Measurements from ENCODE around the gene MASP1. TPM values are rescaled to one million over a fixed set of nuclear protein-coding genes. Genes with fewer than 3 reads are reported as not detected.

The MASP1 gene, protein sequence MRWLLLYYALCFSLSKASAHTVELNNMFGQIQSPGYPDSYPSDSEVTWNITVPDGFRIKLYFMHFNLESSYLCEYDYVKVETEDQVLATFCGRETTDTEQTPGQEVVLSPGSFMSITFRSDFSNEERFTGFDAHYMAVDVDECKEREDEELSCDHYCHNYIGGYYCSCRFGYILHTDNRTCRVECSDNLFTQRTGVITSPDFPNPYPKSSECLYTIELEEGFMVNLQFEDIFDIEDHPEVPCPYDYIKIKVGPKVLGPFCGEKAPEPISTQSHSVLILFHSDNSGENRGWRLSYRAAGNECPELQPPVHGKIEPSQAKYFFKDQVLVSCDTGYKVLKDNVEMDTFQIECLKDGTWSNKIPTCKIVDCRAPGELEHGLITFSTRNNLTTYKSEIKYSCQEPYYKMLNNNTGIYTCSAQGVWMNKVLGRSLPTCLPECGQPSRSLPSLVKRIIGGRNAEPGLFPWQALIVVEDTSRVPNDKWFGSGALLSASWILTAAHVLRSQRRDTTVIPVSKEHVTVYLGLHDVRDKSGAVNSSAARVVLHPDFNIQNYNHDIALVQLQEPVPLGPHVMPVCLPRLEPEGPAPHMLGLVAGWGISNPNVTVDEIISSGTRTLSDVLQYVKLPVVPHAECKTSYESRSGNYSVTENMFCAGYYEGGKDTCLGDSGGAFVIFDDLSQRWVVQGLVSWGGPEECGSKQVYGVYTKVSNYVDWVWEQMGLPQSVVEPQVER
- total RNA-seq, result 10 to 100 TPM in 1 of 4 donors, 1 to 10 TPM in 2, not detected in 1; 2.3 to 26.1 (median 5.2) TPM

DNA sequence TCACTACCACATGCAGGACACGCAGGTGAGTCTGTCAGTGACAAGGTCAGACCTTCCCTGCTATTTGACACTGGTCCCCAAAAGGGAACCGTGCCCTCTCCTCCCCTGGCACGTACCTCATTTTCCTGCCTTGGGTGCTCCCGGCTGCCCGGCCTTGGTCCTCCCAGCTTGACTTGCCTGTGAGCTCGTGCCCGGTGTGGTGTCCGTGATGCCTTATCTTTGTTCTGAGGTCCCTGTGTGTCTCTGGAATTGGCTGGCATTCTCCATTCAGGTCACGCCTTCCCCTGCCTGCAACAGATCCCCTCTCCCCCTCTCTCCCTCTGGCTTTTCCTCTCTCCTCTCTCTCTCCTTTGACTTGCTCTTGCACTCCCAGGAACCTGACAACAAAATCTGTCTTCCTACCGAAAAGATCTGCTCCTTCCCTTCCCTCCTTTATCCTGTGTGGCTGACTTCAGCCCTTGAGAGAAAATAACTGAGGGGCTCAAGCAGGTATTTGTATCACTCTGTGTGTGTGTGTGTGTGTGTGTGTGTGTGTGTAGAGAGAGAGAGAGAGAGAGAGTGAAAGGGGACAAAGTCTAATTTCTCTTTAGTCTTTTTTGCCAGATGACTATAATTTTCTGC is at the start of gene MASP1:
Gene MASP1, minus strand, starts transcription at position 226 of the 621 bp plus-strand sequence. Its CDS starts 105 bp downstream, at position 121.
- ATAC-seq, result peak; percentile 32
- Histone ChIP-seq H3K36me3 (no peaks in the 10 kb centered on the region), H3K27me3 (no peaks in the 10 kb centered on the region), H3K27ac (peak within 1 kb of the TSS in 3 of 4 donors; percentile 10 to 72 (median 50)), H3K9me3 (no peaks in the 10 kb centered on the region), H3K4me3 (peak within 1 kb of the TSS; percentile 4 to 44), H3K4me1 (peaks cover 2 to 64% (median 4%) of the 10 kb centered on the region in 3 donors)
- WGBS, 2 donors (ENCODE audit: low coverage in 1 of 2), result 15 to 20% methylated on average over 1 to 8 of the region's 10 CpGs
- TF ChIP-seq EP300 (IDR thresholded peaks at IDR 0.05), result no peak
- no peak for TF ChIP-seq POLR2A (IDR thresholded peaks at IDR 0.05)
- TF ChIP-seq POLR2AphosphoS5 (IDR thresholded peaks at IDR 0.05), result no peak
- TF ChIP-seq, protein P1, sequence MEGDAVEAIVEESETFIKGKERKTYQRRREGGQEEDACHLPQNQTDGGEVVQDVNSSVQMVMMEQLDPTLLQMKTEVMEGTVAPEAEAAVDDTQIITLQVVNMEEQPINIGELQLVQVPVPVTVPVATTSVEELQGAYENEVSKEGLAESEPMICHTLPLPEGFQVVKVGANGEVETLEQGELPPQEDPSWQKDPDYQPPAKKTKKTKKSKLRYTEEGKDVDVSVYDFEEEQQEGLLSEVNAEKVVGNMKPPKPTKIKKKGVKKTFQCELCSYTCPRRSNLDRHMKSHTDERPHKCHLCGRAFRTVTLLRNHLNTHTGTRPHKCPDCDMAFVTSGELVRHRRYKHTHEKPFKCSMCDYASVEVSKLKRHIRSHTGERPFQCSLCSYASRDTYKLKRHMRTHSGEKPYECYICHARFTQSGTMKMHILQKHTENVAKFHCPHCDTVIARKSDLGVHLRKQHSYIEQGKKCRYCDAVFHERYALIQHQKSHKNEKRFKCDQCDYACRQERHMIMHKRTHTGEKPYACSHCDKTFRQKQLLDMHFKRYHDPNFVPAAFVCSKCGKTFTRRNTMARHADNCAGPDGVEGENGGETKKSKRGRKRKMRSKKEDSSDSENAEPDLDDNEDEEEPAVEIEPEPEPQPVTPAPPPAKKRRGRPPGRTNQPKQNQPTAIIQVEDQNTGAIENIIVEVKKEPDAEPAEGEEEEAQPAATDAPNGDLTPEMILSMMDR (IDR thresholded peaks at IDR 0.05), result no peak

DNA sequence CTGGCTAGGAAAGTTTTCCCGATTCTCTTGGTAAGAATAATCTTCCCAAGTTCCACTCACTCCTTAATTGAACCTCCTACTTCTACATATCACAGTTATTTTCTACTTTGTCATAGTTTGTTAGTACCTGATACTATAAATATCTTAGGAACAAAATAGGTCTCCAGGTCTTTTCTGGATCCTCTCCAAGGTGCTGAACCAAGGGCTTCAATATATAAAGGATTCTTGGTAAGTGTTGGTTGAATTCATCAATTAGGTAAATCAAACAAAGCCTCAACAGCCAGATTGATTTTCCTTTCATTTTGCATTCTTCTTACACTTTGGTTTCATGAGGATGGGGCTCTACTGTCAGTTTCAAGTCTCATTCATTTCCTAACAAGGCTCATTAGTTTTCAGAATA is 49.0 kb upstream of the MASP1 start:
- Histone ChIP-seq H3K4me1 (no peaks in the 10 kb centered on the region), H3K27me3 (peaks cover 9% of the 10 kb centered on the region), H3K9me3 (no peaks in the 10 kb centered on the region), H3K27ac (no peak overlapping the region), H3K4me3 (no peak overlapping the region), H3K36me3 (no peaks in the 10 kb centered on the region)
- ATAC-seq, result no peak
- 43 to 75% methylated on average over 1 of the region's 1 CpG for WGBS, 2 donors (ENCODE audit: low coverage in 1 of 2)
- no peak for TF ChIP-seq POLR2AphosphoS5 (IDR thresholded peaks at IDR 0.05)
- no peak for TF ChIP-seq POLR2A (IDR thresholded peaks at IDR 0.05)
- TF ChIP-seq, protein P1 (IDR thresholded peaks at IDR 0.05), result no peak
- TF ChIP-seq EP300 (IDR thresholded peaks at IDR 0.05), result no peak

DNA sequence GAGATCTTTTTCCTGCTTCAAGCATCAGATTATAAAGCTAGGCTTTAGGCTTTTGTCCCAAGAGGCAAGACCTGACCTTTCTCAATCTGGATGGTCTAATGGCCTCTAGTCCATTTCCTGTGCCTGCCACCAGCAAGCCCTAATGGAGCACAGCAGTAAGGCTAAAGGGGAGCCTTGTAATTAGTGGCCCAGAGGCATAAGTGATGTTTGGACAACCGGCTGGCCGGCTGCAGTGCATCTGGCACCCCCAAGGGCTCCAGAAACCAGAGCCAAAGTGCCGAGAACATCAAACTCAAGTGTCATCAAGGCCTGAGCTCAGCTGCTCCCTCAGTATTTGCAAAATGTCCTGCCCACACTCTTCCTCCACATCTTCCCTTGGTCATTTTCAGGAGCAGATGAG is 44.8 kb upstream of the MASP1 start:
- WGBS, 2 donors (ENCODE audit: low coverage in 1 of 2), result 73 to 75% methylated on average over 3 of the region's 3 CpGs

DNA sequence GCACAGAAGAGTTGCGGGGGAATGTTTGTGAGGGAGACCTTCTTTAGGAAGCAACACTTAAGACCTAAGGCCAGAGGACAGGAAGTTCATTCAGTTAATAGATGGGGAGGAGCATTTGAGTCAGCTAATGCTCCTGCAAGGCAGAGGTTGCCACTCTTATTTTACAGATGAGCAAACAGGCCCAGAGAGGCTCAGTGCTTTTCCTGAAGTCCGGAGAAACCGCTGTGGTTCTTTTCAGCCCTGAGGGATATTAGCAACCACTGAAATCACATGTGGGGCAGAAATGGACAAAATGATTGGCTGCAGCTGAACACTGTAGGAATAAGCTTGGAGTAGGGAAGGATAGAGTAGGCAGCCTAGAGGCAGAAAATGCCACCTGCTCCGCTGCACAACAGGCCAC is 43.4 kb upstream of the MASP1 start:
- Histone ChIP-seq H3K9me3 (no peaks in the 10 kb centered on the region), H3K4me3 (no peak overlapping the region), H3K36me3 (no peaks in the 10 kb centered on the region), H3K27ac (no peak overlapping the region), H3K27me3 (peaks cover 9% of the 10 kb centered on the region), H3K4me1 (no peaks in the 10 kb centered on the region)
- ATAC-seq, result no peak
- WGBS, 2 donors (ENCODE audit: low coverage in 1 of 2), result 79 to 92% methylated on average over 2 to 4 of the region's 4 CpGs
- TF ChIP-seq POLR2AphosphoS5 (IDR thresholded peaks at IDR 0.05) (no peak), POLR2A (IDR thresholded peaks at IDR 0.05) (no peak)
- TF ChIP-seq, protein P1 (IDR thresholded peaks at IDR 0.05), result no peak

More for the DNA sequence above, 44.8 kb upstream of the MASP1 start:
- no peaks in the 10 kb centered on the region for H3K4me1 ChIP-seq
- no peaks in the 10 kb centered on the region for H3K9me3 ChIP-seq
- ATAC-seq, result no peak
- peaks cover 9% of the 10 kb centered on the region for H3K27me3 ChIP-seq
- TF ChIP-seq POLR2A (IDR thresholded peaks at IDR 0.05) (no peak), POLR2AphosphoS5 (IDR thresholded peaks at IDR 0.05) (no peak), EP300 (IDR thresholded peaks at IDR 0.05) (no peak)
- TF ChIP-seq, protein P1 (IDR thresholded peaks at IDR 0.05), result no peak
- H3K36me3 ChIP-seq, result no peaks in the 10 kb centered on the region
- no peak overlapping the region for H3K27ac ChIP-seq
- no peak overlapping the region for H3K4me3 ChIP-seq
